ENCODE measurements around the gene SSBP1.

- TF ChIP-seq EZH2phosphoT487 (IDR thresholded peaks at IDR 0.05; ENCODE audit: insufficient read depth, low read depth) (no peak), EZH2 (IDR thresholded peaks at IDR 0.05; ENCODE audit: insufficient read depth, poor library complexity, severe bottlenecking) (no peak)
These were observed 25.4 kb upstream of the SSBP1 start for GRCh38 chr7:141712603-141713255.

All from GM23248 (cell line).